HG02623 (cell line): Measurements from ENCODE around the gene FCGBP.
"Not testable (repeated sequence)": the region's sequence is repeated elsewhere in the genome, so short reads cannot be mapped to it uniquely, and the experiment has no call there.

Experiments
- ATAC-seq: cut with Tn5 transposase; IDR thresholded peaks from one replicate; pipeline ENCODE4 v1.9.1; 2021; ENCODE audit warnings: moderate library complexity; ENCODE audit not compliant: unreplicated experiment

Gene FCGBP

DNA sequence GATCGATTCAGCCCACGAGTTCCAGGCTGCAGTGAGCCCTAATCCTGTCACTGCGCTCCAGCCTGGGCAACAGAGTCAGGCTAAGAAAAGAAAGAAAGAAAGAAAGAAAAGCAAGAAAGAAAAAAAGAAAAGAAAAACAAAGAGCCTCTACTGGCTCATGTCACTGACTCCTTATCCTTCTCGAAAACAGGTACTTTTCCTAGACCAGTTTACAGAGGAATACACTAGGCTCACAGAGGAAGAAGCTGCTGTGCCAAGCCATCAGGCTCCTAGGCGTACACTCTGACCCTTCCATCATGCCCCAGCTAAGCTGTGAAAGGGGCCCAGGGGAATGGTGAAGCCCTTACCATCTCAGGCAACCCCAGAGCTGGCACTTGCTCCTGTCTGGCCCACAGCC lies 41.9 kb downstream of the FCGBP start:
- ATAC-seq: not testable (repeated sequence)

DNA sequence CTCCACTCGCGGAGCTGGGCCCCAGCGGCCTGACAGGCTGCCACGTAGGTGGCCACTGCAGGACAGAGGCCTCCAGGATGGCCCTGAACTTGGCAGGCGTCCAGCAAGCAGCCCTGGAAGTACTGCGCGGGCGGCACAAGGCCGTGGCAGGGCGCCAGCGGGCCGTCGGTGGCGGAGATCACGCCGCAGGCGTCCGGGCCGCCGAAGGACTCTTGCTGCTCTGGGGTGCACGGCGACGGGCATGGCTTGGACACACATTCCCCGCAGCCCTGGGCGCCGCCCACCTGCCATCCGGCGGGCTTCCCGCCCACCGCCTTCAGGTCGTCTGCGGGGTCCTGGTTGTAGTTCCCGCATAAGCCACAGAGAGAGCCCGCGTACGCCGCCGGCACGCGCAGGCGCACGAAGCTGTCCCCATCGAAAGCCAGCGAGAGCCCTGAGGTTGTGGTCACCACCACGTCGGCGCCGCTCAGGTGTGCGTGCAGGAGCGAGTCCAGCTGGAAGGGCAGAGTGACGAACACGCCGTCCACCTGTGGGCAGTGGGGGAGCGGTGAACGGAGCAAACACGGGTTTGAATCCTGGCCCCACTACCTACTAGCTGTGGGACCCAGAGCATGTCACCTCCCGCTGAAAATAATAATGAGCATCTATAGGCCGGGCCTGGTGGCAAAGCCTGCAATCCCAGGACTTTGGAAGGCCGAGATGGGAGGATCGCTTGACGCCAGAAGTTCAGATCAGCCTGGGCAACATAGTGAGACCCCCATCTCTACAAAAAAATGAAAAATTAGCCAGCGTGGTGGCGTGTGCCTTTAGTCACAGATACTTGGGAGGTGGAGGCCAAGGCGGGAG lies 42.6 kb downstream of the FCGBP start:
- not testable (repeated sequence) for ATAC-seq

DNA sequence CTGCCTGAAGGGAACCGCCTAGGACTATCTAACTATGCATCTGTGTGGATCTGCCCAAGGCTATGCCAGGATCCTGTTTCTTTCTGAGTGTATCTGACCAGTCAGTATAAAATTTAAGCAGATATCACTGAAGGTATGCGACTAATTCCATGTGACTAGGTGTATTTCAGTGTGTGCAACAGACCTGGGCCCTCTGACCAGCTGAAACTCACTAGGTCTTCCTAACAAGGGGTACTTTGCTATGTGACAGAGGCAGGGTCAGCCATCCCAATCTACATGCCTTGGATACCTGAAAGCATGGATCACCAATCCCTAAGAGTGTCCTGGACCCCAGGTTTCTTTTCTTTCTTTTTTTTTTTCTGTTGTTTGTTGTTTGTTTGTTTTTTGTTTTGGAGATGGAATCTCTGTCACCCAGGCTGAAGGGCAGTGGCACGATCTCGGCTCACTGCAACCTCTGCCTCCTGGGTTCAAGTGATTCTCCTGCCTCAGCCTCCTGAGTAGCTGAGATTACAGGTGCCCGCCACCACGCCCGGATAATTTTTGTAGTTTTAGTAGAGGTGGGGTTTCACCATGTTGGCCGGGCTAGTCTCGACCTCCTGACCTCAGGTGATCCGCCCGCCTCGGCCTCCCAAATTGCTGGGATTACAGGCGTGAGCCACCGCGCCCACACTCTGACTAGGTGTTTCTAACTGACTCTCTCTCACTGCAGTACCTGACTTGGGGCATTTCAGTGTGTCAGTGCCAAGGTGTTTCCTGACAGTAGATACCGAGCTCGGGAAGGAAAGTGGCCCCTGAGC lies 43.5 kb downstream of the FCGBP start:
- no peak for ATAC-seq

GRCh38 chr19:39889872-39890754 lies 44.3 kb downstream of the FCGBP start:
- not testable (repeated sequence) for ATAC-seq

DNA sequence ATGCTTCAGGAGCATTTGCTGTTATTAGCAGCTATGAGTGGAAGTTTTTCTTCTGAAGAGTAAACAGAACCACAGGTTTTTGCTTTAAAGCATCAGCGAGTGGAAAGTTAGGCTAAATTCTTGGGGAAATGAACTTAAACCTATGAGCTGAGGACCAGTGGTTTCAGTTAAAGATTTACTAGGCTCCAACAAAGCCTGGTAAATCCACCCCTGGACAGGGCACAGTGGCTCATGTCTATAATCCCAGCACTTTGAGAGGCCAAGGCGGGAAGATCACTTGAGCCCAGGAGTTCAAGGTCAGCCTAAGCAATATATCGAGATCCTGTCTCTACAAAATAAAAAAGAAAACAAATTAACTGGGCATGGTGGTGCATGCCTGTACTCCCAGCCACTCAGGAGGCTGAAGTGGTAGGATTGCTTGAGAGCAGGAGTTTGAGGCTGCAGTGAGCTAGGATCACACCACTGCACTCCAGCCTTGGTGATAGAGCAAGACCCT lies 46.9 kb downstream of the FCGBP start:
- ATAC-seq: not testable (repeated sequence)

DNA sequence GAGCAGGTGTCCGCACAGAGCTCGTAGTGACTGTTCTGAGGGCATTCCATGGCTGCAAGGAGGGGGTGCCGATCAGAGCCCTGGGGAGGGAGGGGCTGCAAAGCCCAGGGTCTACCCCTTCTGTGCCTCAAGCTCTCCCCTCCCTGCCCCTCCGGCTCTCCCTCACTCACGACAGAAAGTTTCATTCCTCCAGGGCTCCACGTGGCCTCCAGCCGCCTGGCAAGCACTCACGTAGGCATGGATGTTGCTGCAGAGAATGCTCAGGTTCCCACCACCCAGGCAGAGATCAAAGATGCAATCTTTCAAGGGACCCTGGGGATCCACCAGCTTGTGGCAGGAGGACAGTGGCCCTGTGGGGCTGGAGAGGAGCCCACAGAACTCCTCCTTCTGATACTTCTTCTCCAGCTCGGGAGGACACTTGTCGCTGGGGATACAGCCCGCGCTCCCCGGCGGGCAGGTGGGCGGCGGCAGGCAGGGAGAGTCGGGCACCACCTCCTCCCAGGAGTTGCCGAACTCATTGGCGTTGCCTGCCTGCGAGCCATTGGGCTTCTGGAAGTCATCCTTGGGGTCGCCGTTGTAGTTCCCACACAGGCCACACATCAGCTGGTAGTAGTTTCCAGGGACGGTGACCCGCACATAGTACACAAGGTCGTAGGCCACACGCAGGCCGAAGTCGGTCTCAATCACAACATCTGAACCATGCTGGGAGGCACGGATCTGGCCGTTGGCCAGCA lies 48.4 kb downstream of the FCGBP start:
- not testable (repeated sequence) for ATAC-seq

DNA sequence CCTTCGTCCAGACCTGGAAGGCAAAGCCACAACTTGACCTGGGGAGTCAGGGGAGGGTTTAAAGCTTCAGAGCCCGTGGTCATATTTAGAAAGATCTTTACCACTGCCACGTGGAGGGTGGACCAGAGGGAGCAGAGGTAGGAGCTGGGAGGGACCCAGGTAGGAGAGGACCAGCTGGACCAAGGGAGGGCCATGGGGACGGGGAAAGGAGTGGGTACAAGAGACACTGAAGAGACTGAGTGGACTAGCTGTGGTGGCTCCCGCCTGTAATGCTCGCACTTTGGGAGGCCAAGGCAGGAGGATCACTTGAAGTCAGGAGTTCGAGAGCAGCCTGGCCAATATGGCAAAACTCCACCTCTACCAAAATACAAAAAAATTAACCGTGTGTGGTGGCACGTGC lies 49.7 kb downstream of the FCGBP start:
- ATAC-seq: not testable (repeated sequence)
